Stimulated activated CD8-positive, alpha-beta memory T cell treated with anti-CD3 and anti-CD28 coated beads, Interleukin-4, amount 100 ng/mL, for 4 hours (primary cell): ENCODE results near the gene UBC.

Experiments
- DNase-seq, 2 donors: peaks; one replicate each; pipeline ENCODE4 v3.0.0-alpha.2; 2020; ENCODE audit warnings: low read depth in 2 of 2, low spot score in 1 of 2

Gene UBC

DNA sequence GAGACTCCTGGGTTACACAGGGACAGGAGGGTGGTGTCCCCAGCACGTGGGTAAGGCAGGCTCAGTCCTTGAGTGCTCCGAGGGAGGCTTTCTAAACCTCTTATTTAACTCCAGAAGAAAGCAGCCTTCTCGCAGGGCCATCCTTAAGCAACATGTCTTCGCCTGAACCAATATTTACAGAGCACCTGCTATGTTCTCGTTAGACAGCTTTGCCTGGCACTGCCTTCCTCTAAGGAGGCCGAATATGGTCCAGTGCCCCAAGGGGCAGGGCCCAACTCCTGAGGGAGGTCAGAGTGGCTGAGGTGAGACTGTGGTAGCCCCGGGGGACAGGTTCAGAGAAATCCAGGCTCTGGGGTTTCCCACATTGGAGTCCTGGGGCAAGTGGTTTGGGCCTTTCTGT, 48.7 kb downstream of the UBC start:
- no peak for DNase-seq

DNA sequence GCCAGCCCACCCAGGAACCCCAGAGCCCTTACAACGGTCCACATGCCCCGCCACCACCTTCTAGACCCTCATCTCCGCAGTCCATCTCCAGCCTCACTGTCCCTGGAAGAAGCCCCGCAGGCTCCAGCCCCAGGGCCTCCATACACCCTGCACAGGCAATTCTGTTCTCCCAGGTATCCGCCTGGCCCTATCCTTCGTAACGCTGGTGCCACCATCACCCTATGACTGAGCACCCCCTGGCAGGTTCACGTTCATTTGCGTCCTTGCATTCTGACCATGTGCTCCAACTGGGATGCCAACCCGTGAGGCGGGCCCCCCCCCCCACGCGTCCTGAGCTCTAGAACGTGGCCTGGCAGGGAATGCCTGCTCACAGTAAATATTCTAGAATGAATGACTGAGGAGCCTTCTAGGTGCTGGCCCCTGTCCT, 50.1 kb downstream of the UBC start:
- no peak for DNase-seq

GRCh38 chr12:124863416-124864325, 50.8 kb downstream of the UBC start, which contains the start of gene SCARB1:
SCARB1 (minus strand) TSS chr12:124863864; CDS start chr12:124863720, 144 bp downstream.
- peak; percentile 48 to 57 for DNase-seq

DNA sequence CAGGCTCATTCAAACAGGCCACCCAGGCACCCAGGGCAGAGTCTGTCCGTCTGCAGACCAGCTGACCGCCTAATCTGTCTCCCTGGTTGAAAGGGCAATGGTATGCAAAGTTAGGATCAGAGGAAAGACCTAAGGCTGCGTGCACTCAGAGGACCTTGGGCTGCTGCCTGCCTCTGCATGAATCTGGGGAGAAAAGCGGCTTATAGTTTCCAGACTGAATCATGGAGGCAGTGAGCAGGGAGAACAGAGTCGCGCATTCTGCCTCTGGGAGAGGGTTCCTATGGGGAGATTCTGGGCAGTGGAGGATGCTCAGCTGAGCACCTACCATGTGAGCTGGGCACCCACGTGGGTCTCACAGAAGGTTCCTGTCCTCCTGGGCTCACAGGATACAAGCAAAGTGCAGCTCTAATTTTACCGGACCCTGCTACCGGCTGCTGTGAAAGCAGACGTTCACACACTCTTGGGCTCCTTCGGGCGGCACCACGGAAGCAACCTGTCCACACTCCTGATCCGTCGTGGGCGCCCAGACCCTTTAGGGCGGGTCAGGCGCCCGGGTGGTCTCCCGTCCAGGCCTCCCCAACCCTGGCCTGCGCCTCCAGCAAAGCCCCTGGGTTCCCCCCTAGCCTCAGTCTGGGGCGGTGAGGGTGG, 51.6 kb downstream of the UBC start:
- no peak for DNase-seq

DNA sequence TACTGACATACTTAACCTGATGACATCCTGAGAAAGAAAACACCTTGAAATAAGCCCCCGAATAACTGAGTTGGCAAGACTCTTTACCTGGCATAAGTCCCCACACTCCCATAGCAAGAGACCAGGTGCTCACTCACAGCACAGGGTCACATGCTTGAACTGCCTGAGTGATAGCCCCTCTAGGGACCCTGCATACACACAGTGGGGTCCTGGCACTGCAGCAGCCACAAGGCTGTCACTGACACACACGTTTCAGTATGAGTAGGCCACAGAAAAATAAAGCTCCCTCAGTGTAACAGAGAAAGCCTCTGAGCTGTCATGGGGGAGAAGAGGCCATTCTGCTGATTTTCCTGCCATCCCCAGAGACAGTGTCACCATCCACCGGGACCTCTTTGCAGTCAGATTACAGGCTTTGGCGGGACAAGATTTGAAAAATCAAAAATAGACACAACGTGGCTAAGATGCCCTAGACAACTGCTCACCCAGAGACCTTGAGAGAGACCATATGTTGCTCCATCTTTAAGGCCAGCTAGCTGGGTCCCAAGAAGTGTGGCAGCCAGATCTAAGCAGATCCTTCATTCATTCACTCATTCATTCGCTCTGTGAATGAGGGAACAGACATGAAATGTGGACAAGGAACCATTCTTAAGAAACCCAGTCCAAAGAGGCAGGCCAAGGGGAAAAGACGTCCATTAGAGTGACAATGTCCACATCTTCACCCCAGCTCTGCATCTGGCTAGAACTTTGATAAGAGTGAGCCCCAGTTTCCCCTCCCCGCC, 52.4 kb downstream of the UBC start:
- DNase-seq = no peak
